Measurements from ENCODE around the gene ZBTB43. TPM values are rescaled to one million over a fixed set of nuclear protein-coding genes. Genes with fewer than 3 reads are reported as not detected.
A peak's percentile ranks its signal among the peaks of the same experiment; 100 is the strongest.

The ZBTB43 gene
- total and polyA plus RNA-seq, 10 of the 15 experiments (the other 5 are each of a cell fraction or from before 2014, with no cell fraction given): 2.4 to 19.3 (median 8.7) TPM

GRCh38 chr9:126860077-126860756, 55.4 kb downstream of the ZBTB43 start, which contains the start of gene ZBTB34 (continued):
- TF ChIP-seq, protein P1, sequence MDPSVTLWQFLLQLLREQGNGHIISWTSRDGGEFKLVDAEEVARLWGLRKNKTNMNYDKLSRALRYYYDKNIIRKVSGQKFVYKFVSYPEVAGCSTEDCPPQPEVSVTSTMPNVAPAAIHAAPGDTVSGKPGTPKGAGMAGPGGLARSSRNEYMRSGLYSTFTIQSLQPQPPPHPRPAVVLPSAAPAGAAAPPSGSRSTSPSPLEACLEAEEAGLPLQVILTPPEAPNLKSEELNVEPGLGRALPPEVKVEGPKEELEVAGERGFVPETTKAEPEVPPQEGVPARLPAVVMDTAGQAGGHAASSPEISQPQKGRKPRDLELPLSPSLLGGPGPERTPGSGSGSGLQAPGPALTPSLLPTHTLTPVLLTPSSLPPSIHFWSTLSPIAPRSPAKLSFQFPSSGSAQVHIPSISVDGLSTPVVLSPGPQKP (IDR thresholded peaks at IDR 0.05; ENCODE audit: low read depth, low read length): peak; percentile 34; the same call in 1 of the 2 replicates
- TF ChIP-seq MTA2 (IDR thresholded peaks at IDR 0.05; ENCODE audit: low read depth) (peak; percentile 44; the same call in 1 of the 2 replicates), SMARCA5 (IDR thresholded peaks at IDR 0.05) (peak; percentile 98), POLR2AphosphoS2 (IDR thresholded peaks at IDR 0.05; ENCODE audit: low read depth, low read length) (peak; percentile 78; the same call in 1 of the 2 replicates), STAT1 (conservative IDR thresholded peaks at IDR 0.05) (0 out of 2 replicates have a peak, but pooled peaks have one; percentile 20), CREB1 (IDR thresholded peaks at IDR 0.05; ENCODE audit: low read depth) (peak; percentile 55), POLR2A (IDR thresholded peaks at IDR 0.05; ENCODE audit: low read depth, low read length) (peak; percentile 91), TCF3 (IDR thresholded peaks at IDR 0.05; ENCODE audit: borderline replicate concordance, insufficient read depth, low read depth, low read length) (no peak; the same call in 1 of the 2 replicates), SIX5 (IDR thresholded peaks at IDR 0.05; ENCODE audit: low read depth, low read length, severe bottlenecking) (peak; percentile 12), MEF2A (IDR thresholded peaks at IDR 0.05; ENCODE audit: insufficient read depth, low read depth, low read length) (0 out of 2 replicates have a peak, but pooled peaks have one; percentile 11), RB1 (IDR thresholded peaks at IDR 0.05; ENCODE audit: borderline replicate concordance) (peak; percentile 96; the same call in 1 of the 2 replicates), SMAD1 (IDR thresholded peaks at IDR 0.05; ENCODE audit: low read depth, partially characterized antibody) (no peak), TCF12 (IDR thresholded peaks at IDR 0.05; ENCODE audit: low read depth, low read length) (0 out of 2 replicates have a peak, but pooled peaks have one; percentile 8), ZNF592 (IDR thresholded peaks at IDR 0.05) (peak; percentile 83), IRF5 (IDR thresholded peaks at IDR 0.05; ENCODE audit: borderline replicate concordance) (no peak), PAX5 (IDR thresholded peaks at IDR 0.05; ENCODE audit: borderline replicate concordance, low read depth, low read length) (peak; percentile 41; the same call in 1 of the 2 replicates), ZNF217 (IDR thresholded peaks at IDR 0.05) (0 out of 2 replicates have a peak, but pooled peaks have one; percentile 31)
- TF ChIP-seq, protein P2, sequence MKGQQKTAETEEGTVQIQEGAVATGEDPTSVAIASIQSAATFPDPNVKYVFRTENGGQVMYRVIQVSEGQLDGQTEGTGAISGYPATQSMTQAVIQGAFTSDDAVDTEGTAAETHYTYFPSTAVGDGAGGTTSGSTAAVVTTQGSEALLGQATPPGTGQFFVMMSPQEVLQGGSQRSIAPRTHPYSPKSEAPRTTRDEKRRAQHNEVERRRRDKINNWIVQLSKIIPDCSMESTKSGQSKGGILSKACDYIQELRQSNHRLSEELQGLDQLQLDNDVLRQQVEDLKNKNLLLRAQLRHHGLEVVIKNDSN (IDR thresholded peaks at IDR 0.05; ENCODE audit: borderline replicate concordance, extremely low read length, insufficient read depth, low read depth, low read length): no peak
- TF ChIP-seq, protein P3, sequence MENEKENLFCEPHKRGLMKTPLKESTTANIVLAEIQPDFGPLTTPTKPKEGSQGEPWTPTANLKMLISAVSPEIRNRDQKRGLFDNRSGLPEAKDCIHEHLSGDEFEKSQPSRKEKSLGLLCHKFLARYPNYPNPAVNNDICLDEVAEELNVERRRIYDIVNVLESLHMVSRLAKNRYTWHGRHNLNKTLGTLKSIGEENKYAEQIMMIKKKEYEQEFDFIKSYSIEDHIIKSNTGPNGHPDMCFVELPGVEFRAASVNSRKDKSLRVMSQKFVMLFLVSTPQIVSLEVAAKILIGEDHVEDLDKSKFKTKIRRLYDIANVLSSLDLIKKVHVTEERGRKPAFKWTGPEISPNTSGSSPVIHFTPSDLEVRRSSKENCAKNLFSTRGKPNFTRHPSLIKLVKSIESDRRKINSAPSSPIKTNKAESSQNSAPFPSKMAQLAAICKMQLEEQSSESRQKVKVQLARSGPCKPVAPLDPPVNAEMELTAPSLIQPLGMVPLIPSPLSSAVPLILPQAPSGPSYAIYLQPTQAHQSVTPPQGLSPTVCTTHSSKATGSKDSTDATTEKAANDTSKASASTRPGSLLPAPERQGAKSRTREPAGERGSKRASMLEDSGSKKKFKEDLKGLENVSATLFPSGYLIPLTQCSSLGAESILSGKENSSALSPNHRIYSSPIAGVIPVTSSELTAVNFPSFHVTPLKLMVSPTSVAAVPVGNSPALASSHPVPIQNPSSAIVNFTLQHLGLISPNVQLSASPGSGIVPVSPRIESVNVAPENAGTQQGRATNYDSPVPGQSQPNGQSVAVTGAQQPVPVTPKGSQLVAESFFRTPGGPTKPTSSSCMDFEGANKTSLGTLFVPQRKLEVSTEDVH (IDR thresholded peaks at IDR 0.05; ENCODE audit: low read depth, partially characterized antibody): no peak
